ELF-1 (cell line): Measurements from ENCODE around the gene APLP1.
A peak's percentile ranks its signal among the peaks of the same experiment; 100 is the strongest.
"Not testable (repeated sequence)": the region's sequence is repeated elsewhere in the genome, so short reads cannot be mapped to it uniquely, and the experiment has no call there.

ENCODE experiments used
- DNase-seq: peaks from one replicate; pipeline ENCODE4 v3.0.0-alpha.2; 2016; ENCODE audit warnings: low read depth, low spot score

APLP1 gene

DNA sequence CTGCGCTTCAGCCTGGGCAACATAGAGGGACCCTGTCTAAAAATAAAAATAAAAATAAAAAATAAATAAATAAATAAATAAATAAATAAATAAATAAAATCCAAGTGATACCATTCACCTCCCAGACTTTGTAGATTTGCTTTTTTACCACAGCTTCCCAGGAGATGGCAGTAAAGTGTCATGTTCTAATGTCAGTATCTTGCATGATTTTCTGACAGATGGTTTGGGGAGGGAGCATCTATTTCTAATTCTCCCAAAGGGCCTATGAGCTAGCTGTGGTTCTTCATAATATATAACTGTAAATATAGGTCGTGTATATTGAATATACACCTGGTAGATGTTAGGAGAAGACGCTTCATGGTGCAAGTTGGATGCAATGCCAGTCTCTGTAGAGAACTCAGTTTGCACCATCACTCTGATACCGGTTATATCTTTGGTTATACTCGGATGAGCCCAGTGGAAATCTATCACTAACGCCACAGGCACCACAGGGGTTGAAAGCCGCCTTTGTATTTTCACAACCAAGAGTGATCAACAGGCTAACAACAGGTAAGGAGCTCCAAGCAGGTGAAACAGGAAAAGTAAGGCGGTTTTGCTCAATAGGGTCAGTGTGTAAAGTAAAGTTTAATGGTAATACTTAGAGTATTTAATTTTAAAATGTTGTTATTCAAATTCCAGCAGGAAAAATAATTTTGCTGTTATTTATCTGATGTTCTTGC, 13.9 kb downstream of the APLP1 start:
- DNase-seq = no peak

DNA sequence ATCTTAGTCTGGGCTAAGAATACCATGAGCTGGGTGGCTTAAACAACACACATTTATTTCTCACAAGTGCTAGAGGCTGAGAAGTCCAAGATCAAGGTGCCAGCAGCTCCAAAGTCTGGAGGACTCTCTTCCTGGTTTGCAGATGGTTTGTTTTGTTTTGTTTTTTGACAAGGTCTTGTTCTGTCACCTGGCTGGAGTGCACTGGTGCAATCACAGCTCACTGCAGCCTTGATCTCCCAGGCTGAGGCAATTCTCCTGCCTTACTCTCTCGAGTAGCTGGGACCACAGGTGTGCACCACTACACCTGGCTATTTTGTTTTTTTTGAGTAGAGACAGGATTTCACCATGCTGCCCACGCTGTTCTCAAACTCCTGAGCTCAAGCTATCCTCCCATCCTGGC, 15.5 kb downstream of the APLP1 start:
- no peak for DNase-seq

DNA sequence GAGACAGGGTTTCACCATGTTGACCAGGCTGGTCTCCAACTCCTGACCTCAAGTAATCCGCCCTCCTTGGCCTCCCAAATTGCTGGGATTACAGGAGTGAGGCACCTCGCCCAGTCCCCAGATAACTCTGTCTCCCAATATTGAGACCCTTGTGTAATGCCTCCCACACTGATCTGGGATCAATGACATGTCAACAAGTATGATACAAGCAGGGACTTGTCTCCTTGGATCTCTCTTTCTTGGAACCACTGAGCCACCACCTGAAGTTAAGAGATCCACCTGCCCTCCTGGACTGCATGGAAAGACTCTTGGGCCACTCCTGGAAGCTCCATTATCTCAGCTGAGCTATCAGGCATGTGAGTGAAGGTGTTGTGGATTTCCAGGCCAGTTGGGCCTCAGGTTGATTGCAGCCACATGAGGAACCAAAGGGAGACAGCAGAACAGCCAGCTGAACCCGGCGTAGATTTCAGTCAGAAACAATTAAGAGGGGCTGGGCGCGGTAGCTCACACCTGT, 16.9 kb downstream of the APLP1 start:
- no peak for DNase-seq

DNA sequence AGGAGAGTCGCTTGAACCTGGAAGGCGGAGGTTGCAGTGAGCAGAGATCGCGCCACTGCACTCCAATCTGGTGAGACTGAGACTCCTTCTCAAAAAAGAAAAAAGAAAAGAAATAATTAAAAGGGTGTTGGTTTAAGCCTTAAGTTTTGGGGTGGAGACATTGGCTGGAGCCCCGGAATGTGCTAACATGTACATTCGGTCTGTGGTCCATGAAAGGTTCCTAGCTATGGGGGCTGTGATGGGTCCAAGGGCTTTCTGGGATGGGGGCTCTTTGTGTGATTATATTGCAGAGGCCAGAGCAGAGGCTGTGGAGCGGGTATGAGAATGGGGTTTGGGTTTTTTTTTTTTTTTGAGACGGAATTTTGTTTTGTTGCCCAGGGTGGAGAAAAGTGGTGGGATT, 17.5 kb downstream of the APLP1 start:
- no peak for DNase-seq

GRCh38 chr19:35887197-35887596, 18.8 kb downstream of the APLP1 start:
- DNase-seq = no peak

DNA sequence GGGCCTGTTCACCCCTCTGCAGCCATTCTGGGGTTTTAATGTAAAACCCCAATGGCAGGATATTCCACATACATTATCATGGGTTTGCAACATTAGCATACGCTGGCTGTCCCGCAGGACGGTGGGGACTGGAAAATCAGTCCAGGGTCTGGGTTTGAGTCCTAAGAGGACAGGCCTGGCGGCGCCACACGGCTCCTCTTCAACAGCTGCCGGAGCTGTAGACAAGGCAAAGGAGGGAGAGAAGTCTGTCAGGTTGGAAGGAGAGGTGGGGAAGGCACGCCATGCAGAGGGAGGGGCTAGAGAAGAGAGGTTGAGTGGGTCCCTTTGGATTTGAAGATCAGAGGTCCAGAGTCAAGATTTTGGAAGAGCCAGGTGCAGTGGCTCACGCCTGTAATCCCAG, 20.0 kb downstream of the APLP1 start:
- DNase-seq = no peak

DNA sequence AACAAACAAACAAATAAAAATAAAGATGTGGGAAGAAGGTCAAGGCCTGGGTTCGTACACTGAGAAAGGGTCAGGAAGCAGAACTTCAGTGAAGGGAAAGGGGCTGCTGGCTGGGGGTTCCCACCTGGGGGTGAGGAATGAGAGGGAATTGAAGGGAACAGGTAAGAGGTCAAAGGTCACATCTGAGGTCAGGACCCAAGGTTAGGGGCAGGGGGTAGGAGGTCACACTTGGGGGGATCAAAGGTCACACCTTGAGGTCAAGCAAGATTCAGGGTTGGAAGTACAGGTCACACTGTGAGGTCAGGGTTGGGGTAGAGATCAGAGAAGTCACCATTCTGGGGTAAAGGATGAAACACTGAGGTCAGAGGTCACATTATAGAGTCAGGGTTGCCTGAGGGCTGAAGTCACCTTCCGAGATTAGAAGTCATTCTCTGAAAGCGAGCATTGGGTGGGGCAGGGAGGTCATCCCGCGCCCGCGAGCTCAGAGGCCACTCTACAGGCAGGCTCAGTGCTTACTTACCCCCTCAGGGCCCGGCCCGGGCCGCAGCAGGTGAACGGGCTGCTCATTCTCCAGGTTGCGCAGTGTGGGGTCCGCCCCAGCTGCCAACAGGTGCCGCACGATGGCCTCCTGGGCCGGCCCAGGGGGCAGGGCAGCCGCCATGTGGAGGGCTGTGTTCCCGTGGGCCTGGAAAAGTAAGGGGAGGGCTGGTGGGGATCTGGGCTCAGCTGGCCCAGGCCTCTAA, 21.2 kb downstream of the APLP1 start:
- DNase-seq = no peak

GRCh38 chr19:35890113-35890650, 21.8 kb downstream of the APLP1 start:
- no peak for DNase-seq

DNA sequence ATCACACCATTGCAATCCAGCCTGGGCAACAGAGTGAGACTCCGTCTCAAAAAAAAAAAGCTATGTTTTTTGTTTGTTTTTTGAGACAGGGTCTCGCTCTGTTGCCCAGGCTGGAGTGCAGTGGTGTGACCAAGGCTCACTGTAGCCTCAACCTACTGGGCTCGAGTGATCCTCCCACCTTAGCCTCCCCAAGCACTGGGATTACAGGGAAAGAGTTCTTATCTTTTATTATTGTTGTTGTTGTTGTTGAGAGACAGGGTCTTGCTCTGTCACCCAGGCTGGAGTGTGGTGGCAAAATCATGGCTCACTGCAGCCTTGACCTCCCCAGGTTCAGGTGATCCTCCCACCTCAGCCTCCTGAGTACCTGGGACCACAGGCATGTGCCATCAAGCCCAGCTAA, 23.4 kb downstream of the APLP1 start:
- not testable (repeated sequence) for DNase-seq

DNA sequence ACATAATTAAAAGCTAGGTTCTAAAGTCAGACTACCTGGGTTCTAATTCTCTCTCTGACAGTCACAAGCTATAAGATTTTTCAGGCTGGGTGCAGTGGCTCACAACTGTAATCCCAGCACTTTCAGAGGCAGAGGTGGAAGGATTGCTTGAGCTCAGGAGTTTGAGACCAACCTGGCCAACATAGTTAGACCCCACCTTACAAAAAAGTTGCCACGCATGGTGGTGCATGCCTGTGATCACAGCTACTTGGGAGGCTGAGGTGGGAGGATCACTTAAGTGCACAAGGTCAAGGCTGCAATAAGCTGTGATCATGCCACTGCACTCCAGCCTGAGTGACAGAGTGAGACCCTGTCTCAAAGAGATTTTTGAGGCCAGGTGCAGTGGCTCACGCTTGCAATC, 26.0 kb downstream of the APLP1 start:
- no peak for DNase-seq

DNA sequence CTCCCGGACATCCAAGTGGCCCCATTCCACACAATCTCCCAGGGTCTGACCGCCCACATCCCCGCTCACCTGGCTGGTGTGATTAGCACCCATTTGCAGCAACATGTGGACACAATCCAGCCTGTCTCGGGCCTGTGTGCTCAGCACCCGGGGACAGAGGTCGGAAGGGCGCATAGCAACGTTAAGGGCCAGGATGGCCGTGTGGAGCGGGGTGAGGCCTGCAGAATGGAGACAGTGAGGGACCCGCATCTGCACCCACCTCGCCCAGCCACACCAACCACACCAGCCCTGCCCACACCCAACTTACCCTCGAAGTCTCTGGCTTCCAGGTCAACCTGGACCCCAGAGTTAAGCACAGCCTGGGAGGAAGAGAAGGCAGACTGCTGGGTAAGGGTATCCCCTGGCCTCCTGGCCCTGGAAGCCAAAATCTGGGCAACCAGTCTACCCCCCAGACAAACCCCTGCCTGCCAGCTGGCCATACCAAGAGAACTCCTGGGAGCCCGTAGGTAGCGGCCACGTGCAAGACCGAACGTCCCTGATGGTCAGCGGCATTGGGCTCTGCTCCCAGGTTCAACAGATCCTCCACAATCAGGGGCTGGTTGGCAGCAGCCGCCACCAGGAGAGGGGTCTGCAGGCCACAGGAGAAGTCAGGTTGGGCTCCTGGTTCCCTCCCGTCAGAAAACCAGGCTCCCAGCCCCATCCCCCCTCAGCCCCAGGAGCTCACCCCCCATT, 27.7 kb downstream of the APLP1 start:
- no peak for DNase-seq

DNA sequence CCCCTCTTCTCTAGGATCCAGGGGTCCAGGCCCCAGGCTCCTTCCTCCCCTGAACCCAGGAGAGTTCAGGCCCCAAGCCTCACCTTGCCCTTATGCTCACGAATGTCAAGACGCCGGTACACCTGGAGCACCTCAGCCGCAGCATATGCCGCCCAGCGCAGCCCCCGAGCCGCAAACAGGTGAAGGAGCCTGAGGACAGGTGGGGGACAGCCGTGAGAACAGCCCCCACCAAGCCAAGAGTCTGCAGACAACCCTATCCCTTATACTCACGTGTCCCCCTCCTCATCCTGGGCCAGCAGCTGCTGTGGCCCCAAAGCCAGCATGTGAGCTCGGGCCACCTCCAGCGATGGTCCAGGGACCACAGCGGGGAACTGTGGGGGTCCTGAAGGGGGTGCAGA, 28.3 kb downstream of the APLP1 start:
- no peak for DNase-seq

- DNase-seq = no peak
These were observed 29.5 kb downstream of the APLP1 start for GRCh38 chr19:35897706-35898451.

DNA sequence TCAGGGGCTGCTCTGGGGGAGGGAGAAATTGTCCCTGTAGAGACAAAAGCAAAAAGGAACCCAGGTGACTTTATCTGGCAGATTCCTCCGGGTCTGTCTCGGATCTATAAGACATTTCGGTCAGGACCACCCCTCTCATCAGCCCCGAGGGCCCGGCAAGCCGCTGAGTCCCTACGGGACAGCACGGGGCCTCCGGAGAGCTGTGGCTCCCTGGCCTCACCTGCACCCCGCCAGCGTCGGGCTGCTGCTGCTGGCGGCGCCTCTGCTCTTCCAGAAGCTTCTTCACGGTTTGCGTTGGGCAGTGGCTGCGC, 30.1 kb downstream of the APLP1 start:
- DNase-seq = no peak

DNA sequence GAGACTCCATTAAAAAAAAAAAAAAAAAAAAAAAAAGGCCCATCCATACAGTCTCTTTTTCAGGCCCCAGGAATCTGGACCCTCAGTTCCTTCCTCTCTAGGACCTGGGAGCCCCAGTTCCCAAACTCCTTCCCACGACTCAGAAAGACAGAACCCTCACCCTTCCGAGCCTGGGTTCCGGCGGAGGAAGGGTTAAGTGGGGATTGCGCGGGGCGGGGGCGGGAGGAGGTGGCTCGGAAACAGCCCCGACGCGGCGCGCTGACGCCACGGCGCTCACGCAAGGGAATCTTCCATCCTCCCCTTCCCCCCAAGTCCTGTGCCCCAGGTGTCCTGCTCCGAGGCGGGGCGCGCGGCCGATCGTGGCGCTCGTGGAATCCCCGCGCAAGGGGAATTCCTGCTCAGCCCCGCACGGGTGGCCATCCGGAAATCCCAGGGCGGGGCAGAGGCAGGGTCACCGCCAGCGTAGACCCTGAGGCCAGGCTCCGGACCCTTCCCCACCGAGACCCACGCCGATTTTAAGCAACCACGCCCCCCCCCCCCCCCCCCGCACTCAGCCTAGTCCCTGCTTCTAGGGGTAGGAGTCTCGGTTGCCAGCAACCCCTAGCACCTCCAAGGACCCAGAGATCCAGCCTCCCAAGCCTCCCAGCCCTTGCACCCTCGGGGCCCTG, 31.3 kb downstream of the APLP1 start:
- peak; percentile 50 for DNase-seq

DNA sequence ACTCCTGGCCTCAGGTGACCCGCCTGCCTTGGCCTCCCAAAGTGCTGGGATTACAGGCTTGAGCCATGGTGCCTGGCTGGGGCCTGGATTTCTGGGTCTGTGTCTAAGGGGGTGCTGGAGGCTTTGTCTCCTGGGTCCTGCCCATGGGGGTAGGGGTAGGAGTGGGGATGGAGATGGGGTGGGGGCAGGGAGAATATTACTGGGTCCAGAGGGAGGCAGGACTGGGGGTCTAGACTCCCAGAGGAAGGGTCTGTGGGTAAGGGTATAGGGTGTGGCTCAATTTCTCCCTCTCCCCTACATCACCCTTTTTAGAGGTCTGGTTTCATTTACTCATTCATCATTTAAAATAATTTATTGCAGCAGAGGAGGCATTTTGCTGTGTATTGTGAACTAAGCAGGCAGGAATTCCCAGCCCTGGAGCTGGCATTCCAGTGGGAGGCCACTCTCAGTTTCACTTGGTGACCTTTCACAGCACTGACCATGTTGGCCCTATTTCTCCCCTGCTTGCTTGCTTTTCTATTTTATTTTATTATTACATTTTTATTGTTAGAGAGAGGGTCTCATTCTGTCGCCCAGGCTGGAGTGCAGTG, 32.8 kb downstream of the APLP1 start:
- DNase-seq = no peak

DNA sequence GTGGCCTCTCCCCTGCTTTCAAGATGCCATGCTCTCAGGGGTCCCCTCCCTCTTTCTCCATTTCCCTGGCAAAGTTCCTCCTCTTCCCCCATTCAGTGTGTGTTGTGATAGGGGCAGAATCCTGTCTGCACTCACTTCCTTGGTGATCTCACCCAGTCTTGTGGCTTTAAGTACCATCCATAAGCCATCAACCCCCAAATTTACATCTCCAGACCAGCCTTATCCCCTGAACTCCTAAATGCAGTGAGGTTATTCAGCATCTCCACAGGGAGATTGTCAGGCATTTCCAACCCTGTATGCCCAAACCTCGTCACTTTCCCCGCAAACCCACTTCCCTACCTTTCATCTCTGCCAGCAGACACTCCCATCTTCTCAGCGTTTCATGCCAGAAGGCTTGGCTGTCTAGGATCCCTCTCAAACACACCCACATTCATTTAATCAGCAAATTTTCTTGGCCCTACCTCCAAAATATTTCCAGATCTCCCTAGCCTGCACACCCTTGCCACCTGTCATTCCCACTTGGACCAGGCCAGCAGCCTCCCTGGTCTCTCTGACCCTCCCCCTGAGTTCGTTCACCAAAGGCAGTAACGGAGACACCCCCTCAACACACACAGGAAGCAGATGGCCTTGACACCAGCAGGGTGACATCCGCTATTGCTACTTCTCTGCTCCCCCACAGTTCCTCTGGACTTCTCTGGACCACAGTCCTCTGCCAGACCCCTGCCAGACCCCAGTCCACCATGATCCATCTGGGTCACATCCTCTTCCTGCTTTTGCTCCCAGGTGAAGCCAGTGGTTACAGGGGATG, 33.7 kb downstream of the APLP1 start, which contains the start of gene HCST:
Gene HCST (plus strand): TSS at position 676 of the 808 bp plus-strand sequence. CDS start 65 bp downstream, at position 741.
- no peak for DNase-seq

GRCh38 chr19:35902870-35903475, 34.6 kb downstream of the APLP1 start:
- DNase-seq = no peak

- DNase-seq = peak; percentile 66
These were observed 35.3 kb downstream of the APLP1 start for GRCh38 chr19:35903550-35904179.
